ENCODE results near the gene LBHD1.
"Not testable (repeated sequence)": the region's sequence is repeated elsewhere in the genome, so short reads cannot be mapped to it uniquely, and the experiment has no call there.

Gene LBHD1

GRCh38 chr11:62664405-62665074 is 7.5 kb downstream of the LBHD1 start:
- TF ChIP-seq TARDBP (IDR thresholded peaks at IDR 0.05), result no peak
- TF ChIP-seq SP1 (IDR thresholded peaks at IDR 0.05), result no peak
- TF ChIP-seq FOXM1 (IDR thresholded peaks at IDR 0.05; ENCODE audit: borderline replicate concordance), result no peak
- TF ChIP-seq BHLHE40 (IDR thresholded peaks at IDR 0.05; ENCODE audit: borderline replicate concordance), result no peak
- no peak for TF ChIP-seq FOXA1 (IDR thresholded peaks at IDR 0.05)
- no peak for TF ChIP-seq CTBP1 (IDR thresholded peaks at IDR 0.05; ENCODE audit: borderline replicate concordance)
- TF ChIP-seq L3MBTL2 (conservative IDR thresholded peaks at IDR 0.05), result no peak
- no peak for TF ChIP-seq LEF1 (IDR thresholded peaks at IDR 0.05; ENCODE audit: borderline replicate concordance)
- TF ChIP-seq NFRKB (IDR thresholded peaks at IDR 0.05), result no peak
- TF ChIP-seq ELF4 (IDR thresholded peaks at IDR 0.05), result no peak
- no peak for TF ChIP-seq FOXK2 (IDR thresholded peaks at IDR 0.05)
- TF ChIP-seq HDGF (IDR thresholded peaks at IDR 0.05; ENCODE audit: borderline replicate concordance), result no peak
- TF ChIP-seq ZNF384 (IDR thresholded peaks at IDR 0.05), result no peak
- TF ChIP-seq SUZ12 (IDR thresholded peaks at IDR 0.05), result no peak
- TF ChIP-seq PKNOX1 (IDR thresholded peaks at IDR 0.05), result no peak
- no peak for TF ChIP-seq ARNT (IDR thresholded peaks at IDR 0.05)
- CTCF ChIA-PET, result no interaction called here
- POLR2A ChIA-PET, result interaction anchor here (0.6 to 3.7 kb wide), 29 partner anchors 10 to 377 kb away, joined by 3 to 90 read pairs (median 5); partner anchors contain the start of genes B3GAT3, EEF1G, EML3 and GANAB
- DNase-seq (ENCODE audit: extremely low spot score), result no peak

- POLR2A ChIA-PET, result interaction anchor here (1.2 to 5.1 kb wide), 4 partner anchors 7 to 185 kb away, joined by 3 to 90 read pairs (median 32); partner anchors contain the start of genes C11orf98, CSKMT, GANAB and LBHD1
- TF ChIP-seq BHLHE40 (IDR thresholded peaks at IDR 0.05; ENCODE audit: borderline replicate concordance) (no peak), ELF4 (IDR thresholded peaks at IDR 0.05) (no peak), LEF1 (IDR thresholded peaks at IDR 0.05; ENCODE audit: borderline replicate concordance) (no peak), TARDBP (IDR thresholded peaks at IDR 0.05) (no peak), FOXK2 (IDR thresholded peaks at IDR 0.05) (no peak), NFRKB (IDR thresholded peaks at IDR 0.05) (no peak), ZNF384 (IDR thresholded peaks at IDR 0.05) (no peak), FOXA1 (IDR thresholded peaks at IDR 0.05) (no peak), L3MBTL2 (conservative IDR thresholded peaks at IDR 0.05) (no peak), FOXM1 (IDR thresholded peaks at IDR 0.05; ENCODE audit: borderline replicate concordance) (no peak), CTBP1 (IDR thresholded peaks at IDR 0.05; ENCODE audit: borderline replicate concordance) (no peak), PKNOX1 (IDR thresholded peaks at IDR 0.05) (no peak), ARNT (IDR thresholded peaks at IDR 0.05) (no peak), SP1 (IDR thresholded peaks at IDR 0.05) (no peak), SUZ12 (IDR thresholded peaks at IDR 0.05) (no peak), HDGF (IDR thresholded peaks at IDR 0.05; ENCODE audit: borderline replicate concordance) (no peak)
- no peak for DNase-seq (ENCODE audit: extremely low spot score)
- CTCF ChIA-PET, result no interaction called here
Measured at GRCh38 chr11:62656796-62657429, 15.2 kb downstream of the LBHD1 start.

GRCh38 chr11:62654297-62654696 is 17.8 kb downstream of the LBHD1 start:
- POLR2A ChIA-PET, result interaction anchor here (1.4 to 5.1 kb wide), 6 partner anchors 8 to 63 kb away, joined by 3 to 90 read pairs (median 8); partner anchors contain the start of genes B3GAT3, C11orf98, CSKMT and LBHD1
- TF ChIP-seq ZNF384 (IDR thresholded peaks at IDR 0.05) (no peak), LEF1 (IDR thresholded peaks at IDR 0.05; ENCODE audit: borderline replicate concordance) (no peak), FOXK2 (IDR thresholded peaks at IDR 0.05) (no peak), CTBP1 (IDR thresholded peaks at IDR 0.05; ENCODE audit: borderline replicate concordance) (no peak), ARNT (IDR thresholded peaks at IDR 0.05) (no peak), PKNOX1 (IDR thresholded peaks at IDR 0.05) (no peak), NFRKB (IDR thresholded peaks at IDR 0.05) (no peak), FOXA1 (IDR thresholded peaks at IDR 0.05) (no peak), TARDBP (IDR thresholded peaks at IDR 0.05) (no peak), L3MBTL2 (conservative IDR thresholded peaks at IDR 0.05) (no peak), SP1 (IDR thresholded peaks at IDR 0.05) (no peak), BHLHE40 (IDR thresholded peaks at IDR 0.05; ENCODE audit: borderline replicate concordance) (no peak)
- CTCF ChIA-PET, result no interaction called here
- no peak for DNase-seq (ENCODE audit: extremely low spot score)

GRCh38 chr11:62652161-62653006 is 19.7 kb downstream of the LBHD1 start:
- DNase-seq (ENCODE audit: extremely low spot score), result no peak
- TF ChIP-seq ZNF384 (IDR thresholded peaks at IDR 0.05), result no peak
- no peak for TF ChIP-seq TARDBP (IDR thresholded peaks at IDR 0.05)
- no peak for TF ChIP-seq ARNT (IDR thresholded peaks at IDR 0.05)
- no peak for TF ChIP-seq CTBP1 (IDR thresholded peaks at IDR 0.05; ENCODE audit: borderline replicate concordance)
- no peak for TF ChIP-seq FOXM1 (IDR thresholded peaks at IDR 0.05; ENCODE audit: borderline replicate concordance)
- TF ChIP-seq HDGF (IDR thresholded peaks at IDR 0.05; ENCODE audit: borderline replicate concordance), result no peak
- no peak for TF ChIP-seq SP1 (IDR thresholded peaks at IDR 0.05)
- TF ChIP-seq LEF1 (IDR thresholded peaks at IDR 0.05; ENCODE audit: borderline replicate concordance), result no peak
- TF ChIP-seq PKNOX1 (IDR thresholded peaks at IDR 0.05), result no peak
- no peak for TF ChIP-seq NFRKB (IDR thresholded peaks at IDR 0.05)
- TF ChIP-seq SUZ12 (IDR thresholded peaks at IDR 0.05), result no peak
- TF ChIP-seq BHLHE40 (IDR thresholded peaks at IDR 0.05; ENCODE audit: borderline replicate concordance), result no peak
- TF ChIP-seq L3MBTL2 (conservative IDR thresholded peaks at IDR 0.05), result no peak
- TF ChIP-seq FOXK2 (IDR thresholded peaks at IDR 0.05), result no peak
- TF ChIP-seq FOXA1 (IDR thresholded peaks at IDR 0.05), result no peak
- no peak for TF ChIP-seq ELF4 (IDR thresholded peaks at IDR 0.05)
- POLR2A ChIA-PET, result interaction anchor here (0.6 to 5.1 kb wide), 29 partner anchors 8 to 234 kb away, joined by 3 to 90 read pairs (median 5); partner anchors contain the start of genes B3GAT3, C11orf98, CSKMT and HNRNPUL2
- CTCF ChIA-PET, result no interaction called here

GRCh38 chr11:62650283-62650682 is 21.8 kb downstream of the LBHD1 start:
- ChIA-PET CTCF (interaction anchor here (1.0 kb wide), 1 partner anchor 97 kb away, joined by 3 read pairs; no protein-coding TSS in a partner anchor), POLR2A (interaction anchor here (0.9 to 1.3 kb wide), 5 partner anchors 15 to 59 kb away, joined by 3 to 6 read pairs (median 5); partner anchors contain the start of genes C11orf98, CSKMT, LBHD1 and MTA2)
- not testable (repeated sequence) for DNase-seq (ENCODE audit: extremely low spot score)

Measured in HEK293T (cell line).